Activated T-cell treated with anti-CD3 and anti-CD28 coated beads, Interleukin-2, amount 50 U/mL, for 24 hours (primary cell): ENCODE results near the gene RBFOX1.

ENCODE experiments used
- DNase-seq: peaks from one replicate; pipeline ENCODE4 v3.0.0-alpha.2; 2020
- H3K27ac Mint-ChIP-seq: 2 replicates; pipeline ENCODE4 v1.8.0; 2020; ENCODE audit warnings: mild to moderate bottlenecking, mixed read lengths
- H3K27me3 Mint-ChIP-seq: 2 replicates; pipeline ENCODE4 v1.8.0; 2020; ENCODE audit warnings: mixed read lengths
- H3K36me3 Mint-ChIP-seq: 2 replicates; pipeline ENCODE4 v1.8.0; 2020; ENCODE audit warnings: low read depth, mixed read lengths
- H3K4me1 Mint-ChIP-seq: 2 replicates; pipeline ENCODE4 v1.8.0; 2020; ENCODE audit warnings: low read depth, mixed read lengths
- H3K4me3 Mint-ChIP-seq: 2 replicates; pipeline ENCODE4 v1.8.0; 2020; ENCODE audit warnings: mild to moderate bottlenecking, moderate library complexity, mixed read lengths
- H3K9me3 Mint-ChIP-seq: 2 replicates; pipeline ENCODE4 v1.8.0; 2020; ENCODE audit warnings: mixed read lengths

The RBFOX1 gene

GRCh38 chr16:7511549-7512260 is 179.1 kb downstream of the RBFOX1 start:
- Mint-ChIP-seq H3K27me3 (no peaks in the 10 kb centered on the region), H3K4me3 (no peak overlapping the region), H3K9me3 (peaks cover 18% of the 10 kb centered on the region), H3K36me3 (no peaks in the 10 kb centered on the region), H3K4me1 (no peaks in the 10 kb centered on the region), H3K27ac (no peak overlapping the region)
- DNase-seq: no peak

- Mint-ChIP-seq H3K27me3 (no peaks in the 10 kb centered on the region), H3K9me3 (peaks cover 18% of the 10 kb centered on the region), H3K36me3 (no peaks in the 10 kb centered on the region), H3K4me3 (no peak overlapping the region), H3K4me1 (no peaks in the 10 kb centered on the region), H3K27ac (no peak overlapping the region)
- no peak for DNase-seq
Observed at GRCh38 chr16:7512503-7512902, 179.9 kb downstream of the RBFOX1 start.

DNA sequence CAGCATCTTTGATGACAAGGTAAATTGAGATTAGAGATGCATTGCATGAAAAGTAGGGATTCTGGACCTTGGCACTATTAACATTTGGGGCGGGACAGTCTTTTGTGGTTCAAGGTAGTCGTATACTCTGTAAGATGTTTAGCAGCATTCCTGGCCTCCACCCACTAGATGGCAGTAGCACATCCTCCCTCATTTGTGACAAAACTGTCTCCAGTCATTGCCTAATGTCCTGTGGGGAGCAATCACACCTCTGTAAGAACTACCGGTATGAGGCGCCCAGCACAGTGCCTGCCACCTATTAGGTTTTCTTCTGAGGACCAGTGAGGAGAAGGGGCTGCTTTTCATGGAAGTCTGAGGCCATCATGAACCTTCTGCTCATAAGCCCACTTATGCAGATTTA is 180.8 kb downstream of the RBFOX1 start:
- no peak overlapping the region for H3K27ac Mint-ChIP-seq
- no peak for DNase-seq
- H3K4me3 Mint-ChIP-seq: no peak overlapping the region
- H3K36me3 Mint-ChIP-seq: no peaks in the 10 kb centered on the region
- no peaks in the 10 kb centered on the region for H3K27me3 Mint-ChIP-seq
- H3K4me1 Mint-ChIP-seq: no peaks in the 10 kb centered on the region
- peaks cover 16% of the 10 kb centered on the region for H3K9me3 Mint-ChIP-seq

GRCh38 chr16:7515543-7515942 is 182.9 kb downstream of the RBFOX1 start:
- no peaks in the 10 kb centered on the region for H3K27me3 Mint-ChIP-seq

GRCh38 chr16:7517496-7517895 is 184.9 kb downstream of the RBFOX1 start:
- no peaks in the 10 kb centered on the region for H3K36me3 Mint-ChIP-seq
- no peak overlapping the region for H3K4me3 Mint-ChIP-seq
- no peaks in the 10 kb centered on the region for H3K4me1 Mint-ChIP-seq
- H3K9me3 Mint-ChIP-seq: peaks cover 7% of the 10 kb centered on the region
- no peak for DNase-seq
- no peaks in the 10 kb centered on the region for H3K27me3 Mint-ChIP-seq
- no peak overlapping the region for H3K27ac Mint-ChIP-seq

More at GRCh38 chr16:7515543-7515942, 182.9 kb downstream of the RBFOX1 start:
- DNase-seq: no peak
- peaks cover 6% of the 10 kb centered on the region for H3K9me3 Mint-ChIP-seq
- H3K4me1 Mint-ChIP-seq: no peaks in the 10 kb centered on the region
- no peak overlapping the region for H3K4me3 Mint-ChIP-seq
- no peaks in the 10 kb centered on the region for H3K36me3 Mint-ChIP-seq
- H3K27ac Mint-ChIP-seq: no peak overlapping the region

GRCh38 chr16:7518158-7518557 is 185.5 kb downstream of the RBFOX1 start:
- Mint-ChIP-seq H3K9me3 (peaks cover 7% of the 10 kb centered on the region), H3K27ac (no peak overlapping the region), H3K27me3 (no peaks in the 10 kb centered on the region), H3K36me3 (no peaks in the 10 kb centered on the region), H3K4me1 (no peaks in the 10 kb centered on the region), H3K4me3 (no peak overlapping the region)
- DNase-seq: no peak

DNA sequence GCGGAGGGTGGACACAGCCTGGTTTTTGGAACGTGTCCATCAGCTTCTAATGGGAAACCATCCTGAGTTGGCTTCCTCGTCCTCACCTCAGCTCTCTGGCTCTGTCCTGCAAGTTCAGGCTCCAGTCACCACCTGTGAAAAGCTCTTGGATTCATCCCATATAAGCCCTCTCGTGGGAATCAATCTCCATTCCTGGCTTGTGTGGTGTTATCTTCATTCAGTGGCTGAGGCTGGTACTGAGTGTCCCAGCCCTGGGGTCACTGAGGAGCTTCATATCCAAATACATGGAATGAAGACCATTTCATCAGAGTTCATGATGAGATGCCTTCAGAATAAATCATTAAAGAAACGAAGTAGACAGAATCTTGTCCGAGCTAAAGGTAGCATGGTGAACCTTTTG is 189.2 kb downstream of the RBFOX1 start:
- Mint-ChIP-seq H3K9me3 (peaks cover 6% of the 10 kb centered on the region), H3K4me3 (no peak overlapping the region), H3K27me3 (no peaks in the 10 kb centered on the region), H3K36me3 (no peaks in the 10 kb centered on the region), H3K27ac (no peak overlapping the region), H3K4me1 (no peaks in the 10 kb centered on the region)
- no peak for DNase-seq

DNA sequence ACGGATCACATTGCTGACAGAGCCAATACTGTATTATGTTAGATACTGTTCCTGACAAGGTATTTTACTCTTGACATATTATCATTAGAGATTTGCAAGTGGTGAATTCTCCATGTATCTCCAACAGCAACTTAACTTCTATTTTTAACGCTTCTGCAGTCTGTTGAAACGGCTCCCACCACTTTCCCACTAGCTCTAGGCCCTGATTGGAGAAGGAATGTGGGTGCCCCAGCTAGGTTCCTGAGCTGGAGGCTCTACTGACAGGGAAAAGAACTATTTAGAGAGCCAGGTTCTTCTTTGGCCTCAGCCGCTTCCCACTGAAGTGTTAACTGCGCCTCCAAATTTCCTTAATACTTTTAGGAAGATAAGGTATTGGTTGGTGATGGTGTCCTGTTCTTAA is 191.8 kb downstream of the RBFOX1 start:
- Mint-ChIP-seq H3K4me1 (no peaks in the 10 kb centered on the region), H3K9me3 (peaks cover 9% of the 10 kb centered on the region), H3K36me3 (no peaks in the 10 kb centered on the region), H3K27ac (no peak overlapping the region), H3K27me3 (no peaks in the 10 kb centered on the region), H3K4me3 (no peak overlapping the region)
- no peak for DNase-seq

DNA sequence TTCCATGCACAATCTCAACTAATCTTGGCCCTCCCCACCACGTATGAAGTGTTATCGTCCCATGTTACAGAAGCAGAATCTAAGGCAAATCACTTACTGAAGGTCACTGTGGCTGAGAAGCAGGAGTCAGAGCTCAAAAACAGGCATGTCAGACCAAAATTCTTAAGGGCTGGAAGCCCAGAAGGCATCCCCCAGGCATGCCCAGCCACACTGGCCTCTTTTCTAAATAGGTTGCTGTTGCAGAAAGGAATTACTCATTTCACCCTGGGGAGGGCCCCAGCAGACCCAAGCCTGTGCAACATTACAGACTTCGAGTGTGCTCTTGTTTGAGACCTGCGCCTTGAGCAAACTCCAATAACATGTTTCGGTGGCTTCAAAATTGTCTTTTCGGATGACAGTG is 194.1 kb downstream of the RBFOX1 start:
- Mint-ChIP-seq H3K9me3 (peaks cover 14% of the 10 kb centered on the region), H3K4me3 (no peak overlapping the region), H3K27ac (no peak overlapping the region), H3K36me3 (no peaks in the 10 kb centered on the region), H3K4me1 (no peaks in the 10 kb centered on the region), H3K27me3 (no peaks in the 10 kb centered on the region)
- DNase-seq: no peak

DNA sequence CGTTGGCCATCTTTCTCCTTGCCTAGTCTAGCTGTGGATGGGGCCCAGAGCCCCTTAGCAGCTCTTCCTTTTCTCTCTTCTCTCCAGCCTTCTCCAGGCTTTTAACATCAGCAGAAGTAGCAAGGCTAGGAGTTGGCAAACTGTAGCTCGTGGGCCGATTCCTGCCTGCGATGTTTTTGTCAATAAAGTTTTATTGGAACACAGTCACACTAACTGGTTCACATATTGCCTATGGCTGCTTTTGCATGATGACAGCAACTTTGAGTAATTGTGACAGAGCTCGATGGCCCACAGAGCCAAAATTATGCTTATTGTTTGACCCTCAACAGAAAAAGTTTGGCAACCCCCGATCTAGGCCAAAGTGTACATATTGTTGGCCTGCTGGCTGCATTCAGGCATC is 199.9 kb downstream of the RBFOX1 start:
- Mint-ChIP-seq H3K4me3 (no peak overlapping the region), H3K27me3 (no peaks in the 10 kb centered on the region), H3K36me3 (no peaks in the 10 kb centered on the region), H3K9me3 (peaks cover 20% of the 10 kb centered on the region), H3K27ac (no peak overlapping the region), H3K4me1 (no peaks in the 10 kb centered on the region)
- DNase-seq: no peak

- H3K4me3 Mint-ChIP-seq: no peak overlapping the region
Observed at GRCh38 chr16:7534749-7535148, 202.1 kb downstream of the RBFOX1 start.

GRCh38 chr16:7541026-7541425 is 208.4 kb downstream of the RBFOX1 start:
- H3K9me3 Mint-ChIP-seq: peaks cover 23% of the 10 kb centered on the region
- no peak overlapping the region for H3K27ac Mint-ChIP-seq
- no peak overlapping the region for H3K4me3 Mint-ChIP-seq
- no peaks in the 10 kb centered on the region for H3K36me3 Mint-ChIP-seq
- no peaks in the 10 kb centered on the region for H3K4me1 Mint-ChIP-seq
- no peak for DNase-seq
- H3K27me3 Mint-ChIP-seq: no peaks in the 10 kb centered on the region

More at GRCh38 chr16:7534749-7535148, 202.1 kb downstream of the RBFOX1 start:
- H3K27ac Mint-ChIP-seq: no peak overlapping the region
- H3K36me3 Mint-ChIP-seq: no peaks in the 10 kb centered on the region
- H3K4me1 Mint-ChIP-seq: no peaks in the 10 kb centered on the region
- no peaks in the 10 kb centered on the region for H3K27me3 Mint-ChIP-seq
- DNase-seq: no peak
- H3K9me3 Mint-ChIP-seq: peaks cover 24% of the 10 kb centered on the region

DNA sequence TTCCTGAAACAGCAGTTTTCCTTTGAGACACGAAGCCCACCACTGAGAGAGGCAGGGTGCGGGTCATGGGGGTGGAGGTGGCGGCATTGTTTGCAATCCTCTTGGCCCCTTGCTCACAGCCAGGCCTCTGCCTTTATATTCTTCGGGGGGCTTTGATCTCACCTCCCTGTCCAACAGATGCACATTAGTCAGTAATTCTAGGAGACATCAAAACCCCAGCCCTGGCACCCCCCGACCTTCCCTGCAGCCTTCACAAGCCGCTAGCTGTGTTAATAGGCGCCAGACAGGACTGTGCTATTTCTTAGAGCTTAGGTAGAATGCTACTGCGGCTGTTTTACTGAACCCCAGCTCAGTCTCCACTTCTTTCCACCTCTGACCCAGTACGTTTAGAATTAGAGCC is 212.6 kb downstream of the RBFOX1 start:
- no peaks in the 10 kb centered on the region for H3K36me3 Mint-ChIP-seq
- no peak for DNase-seq
- no peak overlapping the region for H3K4me3 Mint-ChIP-seq
- no peaks in the 10 kb centered on the region for H3K27me3 Mint-ChIP-seq
- H3K27ac Mint-ChIP-seq: no peak overlapping the region
- H3K4me1 Mint-ChIP-seq: no peaks in the 10 kb centered on the region
- peaks cover 19% of the 10 kb centered on the region for H3K9me3 Mint-ChIP-seq

DNA sequence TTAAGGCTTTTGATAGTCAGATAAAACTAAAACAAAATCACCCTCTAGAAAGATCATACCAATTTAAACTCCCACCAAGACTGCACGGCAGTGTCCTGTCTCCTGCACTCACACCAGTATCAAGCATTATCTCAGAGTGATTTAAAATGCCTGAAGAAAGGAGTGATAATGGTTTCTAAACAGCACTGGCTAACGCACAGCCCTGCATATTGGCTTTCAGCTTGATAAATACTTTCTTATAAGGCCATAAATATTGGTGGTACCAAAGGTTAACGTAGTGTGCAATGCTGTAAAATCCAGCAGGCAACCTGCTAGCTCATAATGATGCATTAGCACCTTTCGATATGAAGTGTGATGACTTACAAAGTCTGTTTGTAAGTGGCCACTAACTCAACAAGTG is 214.3 kb downstream of the RBFOX1 start:
- DNase-seq: no peak
- Mint-ChIP-seq H3K4me3 (no peak overlapping the region), H3K9me3 (peaks cover 15% of the 10 kb centered on the region), H3K36me3 (no peaks in the 10 kb centered on the region), H3K4me1 (no peaks in the 10 kb centered on the region), H3K27me3 (no peaks in the 10 kb centered on the region), H3K27ac (no peak overlapping the region)

DNA sequence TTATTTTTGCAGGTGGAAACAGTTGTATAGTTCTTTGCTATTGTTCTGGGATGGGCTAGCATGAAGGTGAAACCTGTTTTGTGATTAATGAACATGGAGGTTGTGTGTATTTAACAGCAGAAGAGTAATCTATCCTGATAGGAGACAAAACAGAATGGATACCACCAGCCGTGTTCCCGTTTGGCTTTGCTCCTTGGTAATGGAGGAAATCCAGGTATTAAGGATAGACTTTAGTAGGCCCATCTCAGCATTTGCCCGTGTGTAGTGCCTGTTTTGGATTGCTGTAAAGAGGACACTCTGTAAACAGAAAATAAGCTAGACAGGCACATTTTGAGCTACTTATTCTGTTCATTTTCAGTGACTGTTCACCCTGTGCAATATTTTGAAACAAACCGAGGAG is 215.1 kb downstream of the RBFOX1 start:
- H3K27ac Mint-ChIP-seq: no peak overlapping the region
- H3K36me3 Mint-ChIP-seq: no peaks in the 10 kb centered on the region
- no peak overlapping the region for H3K4me3 Mint-ChIP-seq
- no peak for DNase-seq
- H3K4me1 Mint-ChIP-seq: no peaks in the 10 kb centered on the region
- H3K27me3 Mint-ChIP-seq: no peaks in the 10 kb centered on the region
- H3K9me3 Mint-ChIP-seq: peaks cover 11% of the 10 kb centered on the region
